ENCODE data around the gene FEM1B. TPM values are rescaled to one million over a fixed set of nuclear protein-coding genes. Genes with fewer than 3 reads are reported as not detected.

FEM1B gene
- total and polyA plus RNA-seq, 2 donors (not counting 3 experiments of a cell fraction or from before 2014, with no cell fraction given) = 11.1 to 33.2 TPM

- intact Hi-C loops (cut with micrococcal nuclease) (no loop called here), dilution Hi-C loops (cut with MboI; ENCODE audit: extremely low pct_ligation_motif_present, low sequenced_read_pairs) (no loop called here)
- H3K4me1 ChIP-seq (ENCODE audit: control insufficient read depth, extremely low read depth, insufficient read depth, low read length) = no peaks in the 10 kb centered on the region
- H3K27me3 ChIP-seq (ENCODE audit: control insufficient read depth in 2 of 2, insufficient read depth in 2 of 2, low read length in 2 of 2) = peaks cover 0 to 2% of the 10 kb centered on the region in 2 experiments
- H3K79me2 ChIP-seq (ENCODE audit: control insufficient read depth, insufficient read depth, low read length) = no peaks in the 10 kb centered on the region
- H3K9me3 ChIP-seq (replicated peaks; ENCODE audit: control insufficient read depth, insufficient read depth, low read length) = no peaks in the 10 kb centered on the region
- no peak for DNase-seq (ENCODE audit: low read depth, low spot score)
- H4K20me1 ChIP-seq (replicated peaks; ENCODE audit: control insufficient read depth, extremely low read depth, insufficient read depth, low read length) = no peaks in the 10 kb centered on the region
- BruUV-seq (replicated peaks) = no TSS peak
- no peak overlapping the region for H2AFZ ChIP-seq (ENCODE audit: low read depth, low read length)
- no peak overlapping the region for H3K4me2 ChIP-seq (ENCODE audit: insufficient read depth, low read length)
- no peak overlapping the region for H3K9ac ChIP-seq (replicated peaks; ENCODE audit: extremely low read depth, insufficient read depth, low read length)
- no peak overlapping the region for H3K4me3 ChIP-seq (replicated peaks in 1 of 3; ENCODE audit: insufficient read depth in 1 of 3, low read depth in 1 of 3, low read length in 3 of 3)
- H3K9me1 ChIP-seq (replicated peaks; ENCODE audit: control insufficient read depth, extremely low read depth, insufficient read depth, low read length) = no peaks in the 10 kb centered on the region
- H3K36me3 ChIP-seq (ENCODE audit: control insufficient read depth in 2 of 2, extremely low read depth in 1 of 2, insufficient read depth in 2 of 2, low read length in 2 of 2) = no peaks in the 10 kb centered on the region
- no peak overlapping the region for H3K27ac ChIP-seq (ENCODE audit: insufficient read depth, low read depth, low read length)
- FAIRE-seq = no peak
- TF ChIP-seq POLR2AphosphoS5 (IDR thresholded peaks at IDR 0.05; ENCODE audit: insufficient read depth, low read depth, low read length) (no peak), JUN (IDR thresholded peaks at IDR 0.05; ENCODE audit: borderline replicate concordance, insufficient read depth, insufficient read length, low read depth) (no peak), EZH2 (IDR thresholded peaks at IDR 0.05; ENCODE audit: borderline replicate concordance, low read depth, low read length, severe bottlenecking) (no peak), FOS (IDR thresholded peaks at IDR 0.05; ENCODE audit: borderline replicate concordance, insufficient read depth, low read length) (no peak), GATA2 (IDR thresholded peaks at IDR 0.05; ENCODE audit: insufficient read depth, insufficient read length, low read depth, low read length) (no peak), POLR2A (IDR thresholded peaks at IDR 0.05; ENCODE audit: low read depth, low read length) (no peak), MYC (IDR thresholded peaks at IDR 0.05; ENCODE audit: low read depth, low read length) (no peak), MAX (IDR thresholded peaks at IDR 0.05; ENCODE audit: insufficient read depth, insufficient read length) (no peak)
- ChIA-PET POLR2A (interaction anchor here (0.7 kb wide), 1 partner anchor 90 kb away, joined by 5 read pairs; no protein-coding TSS in a partner anchor), CTCF (interaction anchor here (1.0 to 1.5 kb wide), 2 partner anchors 9 kb away, joined by 3 to 6 read pairs; no protein-coding TSS in a partner anchor)
These were observed 33.3 kb upstream of the FEM1B start for GRCh38 chr15:68244235-68244634.
